Measurements from ENCODE around the gene TMOD4.

The TMOD4 gene

GRCh38 chr1:151142411-151143056 is 33.2 kb downstream of the TMOD4 start:
- DNase-seq, result no peak

DNA sequence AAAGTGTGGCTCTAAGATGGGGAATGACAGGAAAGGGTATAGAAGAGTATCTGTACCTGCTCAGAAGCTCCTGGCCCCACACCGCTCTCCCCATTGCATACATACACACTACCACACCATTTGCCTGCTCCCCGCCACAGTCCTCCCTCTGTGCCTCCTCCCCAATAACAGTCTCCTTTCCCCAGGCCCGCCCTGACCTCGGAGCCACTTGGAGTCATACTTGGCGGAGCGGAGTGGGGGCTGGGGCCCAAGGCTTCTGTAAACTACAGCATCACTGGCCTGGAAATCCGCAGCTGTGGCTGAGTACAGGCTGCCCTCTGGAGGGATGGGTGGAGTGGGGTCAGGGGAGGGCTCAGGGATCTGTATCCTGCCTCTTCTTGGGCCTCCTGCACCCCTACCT is 38.0 kb downstream of the TMOD4 start:
- DNase-seq, result no peak

- DNase-seq, result no peak
Observed at GRCh38 chr1:151135433-151136385, 40.1 kb downstream of the TMOD4 start.

DNA sequence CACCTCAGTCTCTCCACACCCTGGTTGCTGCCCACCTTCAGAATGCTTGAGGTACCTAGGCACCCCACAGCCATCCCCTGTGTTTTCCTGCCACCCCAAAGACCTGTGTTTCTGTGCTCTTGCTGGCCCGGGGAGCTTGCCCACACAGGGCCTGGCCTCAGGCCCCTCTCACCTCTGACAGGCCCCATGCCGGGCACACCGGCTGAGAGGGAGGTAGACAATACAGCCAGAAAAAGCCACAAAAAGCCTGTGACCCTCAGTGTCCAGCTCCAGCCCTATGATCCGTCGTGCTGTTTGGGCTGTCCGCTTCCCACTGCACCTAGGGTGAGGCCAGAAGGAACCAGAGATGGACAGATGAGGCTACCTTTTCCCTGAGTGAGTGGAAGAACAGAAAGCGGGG is 40.8 kb downstream of the TMOD4 start:
- no peak for DNase-seq

DNA sequence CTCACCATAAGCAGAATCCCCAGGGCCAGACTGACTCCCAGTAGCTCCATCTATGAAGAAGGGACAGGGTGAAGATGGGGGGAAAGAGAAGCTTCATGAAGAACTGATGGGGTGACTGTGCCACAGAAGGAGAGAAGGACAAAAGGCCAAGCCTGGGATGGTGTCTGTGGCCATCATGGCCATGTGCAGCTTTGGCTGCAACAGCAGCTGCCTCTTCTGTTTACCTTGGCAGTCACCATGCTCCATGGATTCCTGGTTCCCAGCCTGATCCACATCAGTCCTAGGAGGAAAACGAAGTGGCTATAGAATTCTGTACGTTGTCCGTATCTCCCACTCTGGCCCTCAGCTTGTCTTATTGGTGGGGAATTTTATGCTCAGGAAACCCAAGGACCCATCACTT is 41.4 kb downstream of the TMOD4 start:
- no peak for DNase-seq

DNA sequence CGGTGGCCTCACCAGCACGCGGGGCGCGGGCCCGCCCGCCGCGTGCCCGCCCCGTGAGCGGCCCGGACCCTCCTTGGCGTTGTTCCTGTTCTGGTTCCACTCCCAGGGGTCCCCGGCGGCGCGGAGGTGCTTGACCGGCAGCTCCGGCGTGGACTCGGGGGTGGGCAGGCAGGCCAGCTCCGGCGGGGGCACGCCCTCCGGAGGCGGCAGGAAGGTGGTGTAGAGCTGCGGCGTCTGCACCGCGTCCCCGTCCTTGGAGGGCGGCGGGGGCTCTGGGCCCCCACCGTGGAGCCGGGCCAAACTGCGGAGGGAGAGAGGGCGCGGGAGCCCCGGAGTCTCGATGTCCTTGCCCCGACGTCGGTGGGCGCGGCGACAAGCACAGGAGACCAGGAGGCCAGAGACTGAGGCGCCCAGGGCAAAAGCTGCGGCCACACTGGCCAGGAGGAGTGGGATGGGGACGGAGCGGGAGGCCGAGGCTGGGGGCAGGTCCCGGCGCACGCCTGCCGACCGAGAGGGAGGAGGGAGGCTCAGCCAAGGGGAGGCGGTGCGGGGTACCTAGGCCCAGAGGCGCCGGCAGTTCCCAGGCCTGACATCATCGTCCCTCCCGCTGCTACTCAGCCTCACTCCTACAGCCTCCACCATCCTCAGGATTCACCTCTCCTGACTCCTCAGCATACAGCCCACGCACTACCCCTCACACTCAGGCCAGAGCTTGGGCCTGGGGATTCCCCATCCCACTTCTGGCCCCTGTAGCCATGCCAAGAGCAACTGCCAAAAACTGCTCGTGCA is 42.6 kb downstream of the TMOD4 start:
- DNase-seq, result no peak

GRCh38 chr1:151132335-151133017 is 43.3 kb downstream of the TMOD4 start:
- no peak for DNase-seq

- no peak for DNase-seq
Observed at GRCh38 chr1:151131701-151132334, 44.0 kb downstream of the TMOD4 start.

DNA sequence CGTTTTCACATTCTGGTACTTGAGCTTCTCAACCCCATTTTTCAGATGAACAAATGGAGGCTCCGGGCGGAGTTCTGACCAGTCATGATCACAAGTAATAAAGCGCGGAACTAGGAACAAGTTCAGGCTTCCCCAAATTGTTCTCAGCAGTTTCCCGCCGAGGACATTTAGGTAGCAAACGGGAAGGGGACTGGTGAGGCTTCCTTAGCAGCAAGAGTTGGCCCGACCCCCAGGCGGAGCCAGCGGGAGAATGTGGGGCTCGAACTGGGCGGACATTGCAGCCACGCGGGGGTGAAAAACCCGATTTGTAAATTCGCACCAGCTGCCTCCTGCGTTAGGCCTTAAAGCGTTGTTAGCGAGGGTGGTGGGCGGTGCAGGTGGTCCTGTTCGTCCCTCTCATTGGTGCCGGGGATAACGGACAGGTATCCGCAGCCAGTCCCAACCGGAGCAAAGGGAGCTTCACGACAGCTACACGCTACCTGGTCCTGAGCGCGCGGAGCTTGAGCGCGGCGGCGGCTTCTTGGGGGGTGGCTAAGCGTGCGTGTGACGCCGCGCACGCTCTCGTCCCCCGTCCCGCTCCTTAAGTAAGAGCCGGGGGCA is 44.7 kb downstream of the TMOD4 start:
- peak; percentile 73 to 95 for DNase-seq

GRCh38 chr1:151128800-151129199 is 47.0 kb downstream of the TMOD4 start:
- no peak for DNase-seq

DNA sequence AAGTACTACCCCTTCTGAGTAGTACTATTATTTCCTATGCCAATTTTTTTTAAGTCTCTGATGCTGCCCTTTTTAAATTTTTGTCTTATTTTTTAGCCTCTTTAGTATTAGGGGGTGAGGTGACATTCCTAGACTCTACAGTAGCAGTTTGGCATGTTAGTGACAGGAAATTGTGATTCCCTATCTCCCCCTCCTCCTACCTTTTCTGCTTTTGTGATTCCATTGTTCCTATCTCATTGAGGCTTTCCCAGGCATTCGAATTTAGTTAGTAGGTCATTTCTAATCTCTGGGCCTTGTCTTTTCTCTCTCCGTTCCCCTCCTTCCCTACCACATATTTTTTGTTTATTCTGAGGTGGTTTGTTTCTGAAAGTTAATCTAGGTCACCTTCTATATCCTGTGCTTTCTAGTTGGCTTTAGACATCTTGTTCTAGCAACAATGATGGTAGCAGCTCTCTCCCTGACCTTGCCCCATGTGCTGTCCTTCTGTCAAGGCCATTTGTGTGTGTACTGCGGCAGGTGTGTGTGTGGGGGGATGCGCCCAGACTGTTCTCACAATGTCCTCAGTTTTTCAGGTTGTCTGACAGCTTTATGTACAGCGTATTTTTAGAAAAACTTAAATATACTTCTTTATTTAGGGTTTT is 50.9 kb downstream of the TMOD4 start:
- no peak for DNase-seq
